GM15510 (cell line): ENCODE data around the gene SMTNL1.

Experiments used
- POLR2A ChIP-seq: IDR thresholded peaks from 3 replicates; pipeline ENCODE4 v1.6.1; 2011; ENCODE audit warnings: borderline replicate concordance; ENCODE audit not compliant: insufficient read length; ENCODE audit errors: extremely low read depth

Gene SMTNL1

GRCh38 chr11:57501953-57502352, 35.4 kb upstream of the SMTNL1 start:
- TF ChIP-seq POLR2A: no peak

GRCh38 chr11:57502376-57502775, 35.0 kb upstream of the SMTNL1 start:
- TF ChIP-seq POLR2A: no peak

GRCh38 chr11:57502870-57503269, 34.5 kb upstream of the SMTNL1 start:
- TF ChIP-seq POLR2A: no peak

GRCh38 chr11:57504511-57504910, 32.9 kb upstream of the SMTNL1 start:
- TF ChIP-seq POLR2A: no peak

- TF ChIP-seq POLR2A: no peak
Measured at GRCh38 chr11:57506522-57506921, 30.9 kb upstream of the SMTNL1 start.

- TF ChIP-seq POLR2A: no peak
Measured at GRCh38 chr11:57508341-57509170, 28.8 kb upstream of the SMTNL1 start.

GRCh38 chr11:57511741-57512430, 25.5 kb upstream of the SMTNL1 start:
- no peak for TF ChIP-seq POLR2A

GRCh38 chr11:57512646-57513451, 24.5 kb upstream of the SMTNL1 start:
- TF ChIP-seq POLR2A: no peak

- no peak for TF ChIP-seq POLR2A
Measured at GRCh38 chr11:57513452-57513795, 24.0 kb upstream of the SMTNL1 start.

- TF ChIP-seq POLR2A: no peak
Measured at GRCh38 chr11:57513911-57514537, 23.4 kb upstream of the SMTNL1 start.

GRCh38 chr11:57514538-57515331, 22.7 kb upstream of the SMTNL1 start:
- TF ChIP-seq POLR2A: peak; percentile 44

GRCh38 chr11:57515332-57516060, 21.9 kb upstream of the SMTNL1 start, which contains the start of gene SLC43A1:
Gene SLC43A1, minus strand, starts transcription at chr11:57515702. Its CDS starts 1,591 bp downstream, at chr11:57514111.
- TF ChIP-seq POLR2A: peak; percentile 34

GRCh38 chr11:57516061-57516443, 21.3 kb upstream of the SMTNL1 start:
- TF ChIP-seq POLR2A: no peak
